CD4-positive, alpha-beta T cell (primary cell): ENCODE data around the gene TLE2. TPM values are rescaled to one million over a fixed set of nuclear protein-coding genes. Genes with fewer than 3 reads are reported as not detected.

ENCODE experiments used
- ATAC-seq: fragments of 200-7000 bp; cut with Tn5 transposase; one replicate; pipeline ENCODE4 v1.10.0; 2022; ENCODE audit warnings: mild to moderate bottlenecking; ENCODE audit not compliant: poor library complexity
- CTCF ChIA-PET: fragments of 350-600 bp; sonication (Branson Sonifier 250); formaldehyde crosslinking; loops from one replicate; lab custom pipeline; 2021; ENCODE audit warnings: antibody characterized with exemption, inconsistent platforms; lab: Charles Lee
- POLR2A ChIA-PET: fragments of 350-600 bp; sonication (Branson Sonifier 250); formaldehyde crosslinking; loops from one replicate; lab custom pipeline; 2021; ENCODE audit warnings: antibody characterized with exemption, inconsistent platforms; lab: Charles Lee
- DNase-seq, 14 experiments: peaks; one replicate each; pipeline ENCODE4 v3.0.0-alpha.2; 2013 to 2020; ENCODE audit warnings: mixed read lengths in 2 of 14
- H3K27ac ChIP-seq, 2 donors: one replicate each; pipeline versions ENCODE4 v1.5.1 to v1.7.0; 2013; ENCODE audit warnings: low read length in 2 of 2, low read depth in 1 of 2, mild to moderate bottlenecking in 1 of 2
- H3K27me3 ChIP-seq, 2 experiments: 1 replicate in 1 of 2; 2 replicates in 1 of 2; pipeline versions ENCODE4 v1.6.1 to v1.7.0; 2013; ENCODE audit warnings: low read length in 2 of 2, control low read depth in 1 of 2, mild to moderate bottlenecking in 1 of 2, moderate library complexity in 1 of 2; ENCODE audit not compliant: insufficient read depth in 2 of 2, control insufficient read depth in 1 of 2
- H3K36me3 ChIP-seq: one replicate; pipeline ENCODE4 v1.6.1; 2013; ENCODE audit warnings: low read length, control low read depth; ENCODE audit not compliant: insufficient read depth
- H3K4me1 ChIP-seq: one replicate; pipeline ENCODE4 v1.6.1; 2013; ENCODE audit warnings: low read length, control low read depth; ENCODE audit not compliant: insufficient read depth
- H3K4me3 ChIP-seq: one replicate; pipeline ENCODE4 v1.5.1; 2013; ENCODE audit warnings: mild to moderate bottlenecking, low read length, moderate library complexity
- H3K9me3 ChIP-seq, 2 experiments: 1 replicate in 1 of 2; 2 replicates in 1 of 2; pipeline versions ENCODE4 v1.6.1 to v1.7.0; 2013; ENCODE audit warnings: low read length in 2 of 2, mild to moderate bottlenecking in 2 of 2, control low read depth in 1 of 2, moderate library complexity in 1 of 2; ENCODE audit not compliant: control insufficient read depth in 1 of 2, insufficient read depth in 1 of 2
- H3K27ac Mint-ChIP-seq: one replicate; pipeline ENCODE4 v1.8.0; 2020; ENCODE audit warnings: mixed read lengths
- H3K27me3 Mint-ChIP-seq: one replicate; pipeline ENCODE4 v1.8.0; 2021; ENCODE audit warnings: mixed read lengths
- H3K36me3 Mint-ChIP-seq: one replicate; pipeline ENCODE4 v1.8.0; 2021; ENCODE audit warnings: low read depth, mixed read lengths
- H3K4me1 Mint-ChIP-seq: one replicate; pipeline ENCODE4 v1.8.0; 2021; ENCODE audit warnings: low read depth, mixed read lengths
- H3K4me3 Mint-ChIP-seq: one replicate; pipeline ENCODE4 v1.8.0; 2020; ENCODE audit warnings: mild to moderate bottlenecking, mixed read lengths
- H3K9me3 Mint-ChIP-seq: one replicate; pipeline ENCODE4 v1.8.0; 2020; ENCODE audit warnings: mixed read lengths
- CTCF ChIP-seq: fragments of 200-600 bp; IDR thresholded peaks from one replicate; pipeline ENCODE4 v1.8.0; 2022; ENCODE audit warnings: antibody characterized with exemption, mild to moderate bottlenecking
- intact Hi-C, 2 experiments: fragments of 100-400 bp; cut with DNase I in 1 of 2; cut with micrococcal nuclease in 1 of 2; formaldehyde crosslinking; loops; one replicate each; pipeline versions ENCODE4 v1.15.1 to v1.9.0; 2023 to 2025; cut with DNase I, micrococcal nuclease
- total RNA-seq, 174 experiments: library from RNA in 2 of 174; stranded (reverse) in 2 of 174; gene quantifications; one replicate each; pipeline ENCODE4 v1.2.3 and lab custom pipeline; 2021 to 2026

Gene TLE2
- total RNA-seq, 2 experiments from 2014 or later: 23.9 to 25.0 TPM

- intact Hi-C loops: loop anchor here (1.0 to 10.0 kb wide), 3 partner anchors 11 to 62 kb away; partner anchors contain the start of gene TLE6 (in 1 of the 2)
- H3K4me3 Mint-ChIP-seq: peak overlapping the region; percentile 89
- CTCF ChIA-PET: interaction anchor here (1.0 to 2.6 kb wide), 7 partner anchors 8 to 86 kb away, joined by 3 to 14 read pairs (median 6); no protein-coding TSS in a partner anchor
- H3K4me1 Mint-ChIP-seq: peaks cover 38% of the 10 kb centered on the region
- Histone ChIP-seq H3K27ac (peak overlapping the region; percentile 60 to 77), H3K4me3 (peak overlapping the region; percentile 70), H3K9me3 (no peaks in the 10 kb centered on the region), H3K4me1 (peaks cover 26% of the 10 kb centered on the region), H3K27me3 (no peaks in the 10 kb centered on the region), H3K36me3 (no peaks in the 10 kb centered on the region)
- no peaks in the 10 kb centered on the region for H3K27me3 Mint-ChIP-seq
- no peaks in the 10 kb centered on the region for H3K9me3 Mint-ChIP-seq
- DNase-seq (peak; percentile 61 to 91 (median 71)), ATAC-seq (peak; percentile 38)
- H3K36me3 Mint-ChIP-seq: peaks cover 6% of the 10 kb centered on the region
- TF ChIP-seq CTCF: no peak
- POLR2A ChIA-PET: interaction anchor here (0.9 to 6.9 kb wide), 19 partner anchors 9 to 952 kb away, joined by 3 to 225 read pairs (median 5); partner anchors contain the start of genes GADD45B, GNA11, NCLN and TLE5
- peak overlapping the region; percentile 92 for H3K27ac Mint-ChIP-seq
These were observed 7.3 kb upstream of the TLE2 start for GRCh38 chr19:3036119-3036976.

GRCh38 chr19:3035542-3036118 lies 6.5 kb upstream of the TLE2 start:
- H3K36me3 Mint-ChIP-seq: peaks cover 6% of the 10 kb centered on the region
- H3K9me3 ChIP-seq: no peaks in the 10 kb centered on the region
- H3K4me1 ChIP-seq: peaks cover 26% of the 10 kb centered on the region
- no peaks in the 10 kb centered on the region for H3K9me3 Mint-ChIP-seq
- H3K27me3 Mint-ChIP-seq: no peaks in the 10 kb centered on the region
- H3K27me3 ChIP-seq: no peaks in the 10 kb centered on the region
- H3K4me3 Mint-ChIP-seq: peak overlapping the region; percentile 89
- no peaks in the 10 kb centered on the region for H3K36me3 ChIP-seq
- ATAC-seq (peak; percentile 84), DNase-seq (peak; percentile 88 to 98 (median 92))
- no peak for TF ChIP-seq CTCF
- H3K27ac ChIP-seq: peak overlapping the region; percentile 60 to 77
- peaks cover 37% of the 10 kb centered on the region for H3K4me1 Mint-ChIP-seq
- peak overlapping the region; percentile 92 for H3K27ac Mint-ChIP-seq
- POLR2A ChIA-PET: interaction anchor here (0.6 to 6.9 kb wide), 21 partner anchors 8 to 1141 kb away, joined by 3 to 225 read pairs (median 5); partner anchors contain the start of genes GADD45B, GNA11, NCLN and TLE5
- H3K4me3 ChIP-seq: peak overlapping the region; percentile 70
- intact Hi-C loops: loop anchor here (1.0 to 10.0 kb wide), 5 partner anchors 12 to 61 kb away; partner anchors contain the start of gene TLE6 (in 2 of the 2)
- CTCF ChIA-PET: interaction anchor here (1.0 to 2.6 kb wide), 6 partner anchors 9 to 85 kb away, joined by 4 to 14 read pairs (median 7); no protein-coding TSS in a partner anchor
